Loucy (cell line): ENCODE data around the gene ZNF81.
"Not testable (repeated sequence)": the region's sequence is repeated elsewhere in the genome, so short reads cannot be mapped to it uniquely, and the experiment has no call there.

Source experiments
- H2AFZ ChIP-seq: fragments of 200-600 bp; sonication (generic); 2 replicates; pipeline ENCODE4 v1.6.0; 2016; ENCODE audit warnings: antibody characterized with exemption, mild to moderate bottlenecking, low read length, moderate library complexity
- H3F3A ChIP-seq: fragments of 200-600 bp; 2 replicates; pipeline ENCODE4 v1.6.0; 2016; ENCODE audit warnings: antibody characterized with exemption, low read depth, mild to moderate bottlenecking
- H3K27me3 ChIP-seq: fragments of 200-600 bp; sonication (generic); 2 replicates; pipeline ENCODE4 v1.6.1; 2014; ENCODE audit warnings: low read length, mild to moderate bottlenecking; ENCODE audit not compliant: insufficient read depth, poor library complexity, severe bottlenecking
- H3K36me3 ChIP-seq: fragments of 200-600 bp; sonication (generic); 2 replicates; pipeline ENCODE4 v1.6.1; 2016; ENCODE audit warnings: low read length; ENCODE audit not compliant: insufficient read depth
- H3K4me1 ChIP-seq: fragments of 200-600 bp; sonication (generic); 2 replicates; pipeline ENCODE4 v1.5.1; 2014; ENCODE audit warnings: low read length, mild to moderate bottlenecking; ENCODE audit not compliant: insufficient read depth, poor library complexity, severe bottlenecking
- H3K4me2 ChIP-seq: fragments of 200-600 bp; sonication (generic); 2 replicates; pipeline ENCODE4 v1.6.0; 2014; ENCODE audit warnings: antibody characterized with exemption, low read length, low read depth, mild to moderate bottlenecking; ENCODE audit not compliant: poor library complexity, severe bottlenecking
- H3K4me3 ChIP-seq: fragments of 200-600 bp; sonication (generic); 2 replicates; pipeline ENCODE4 v1.5.1; 2014; ENCODE audit warnings: low read length, mild to moderate bottlenecking, mixed read lengths; ENCODE audit not compliant: poor library complexity, severe bottlenecking
- H3K79me2 ChIP-seq: fragments of 200-600 bp; sonication (generic); 2 replicates; pipeline ENCODE4 v1.6.1; 2014; ENCODE audit warnings: low read length; ENCODE audit not compliant: insufficient read depth
- H3K9ac ChIP-seq: fragments of 200-600 bp; sonication (generic); 2 replicates; pipeline ENCODE4 v1.6.0; 2014; ENCODE audit warnings: mild to moderate bottlenecking, low read depth, low read length, moderate library complexity; ENCODE audit not compliant: poor library complexity, severe bottlenecking
- H3K9me2 ChIP-seq: fragments of 200-600 bp; sonication (generic); replicated peaks from 2 replicates; pipeline ENCODE4 v1.6.1; 2016; ENCODE audit warnings: low read depth, low read length, mixed read lengths
- H3K9me3 ChIP-seq: fragments of 200-600 bp; sonication (generic); 2 replicates; pipeline ENCODE4 v1.6.1; 2014; ENCODE audit warnings: mild to moderate bottlenecking, antibody characterized with exemption, low read length, low read depth; ENCODE audit not compliant: insufficient read depth
- H4K20me1 ChIP-seq: fragments of 200-600 bp; sonication (generic); 2 replicates; pipeline ENCODE4 v1.6.0; 2014; ENCODE audit warnings: antibody characterized with exemption, low read length, mild to moderate bottlenecking; ENCODE audit not compliant: insufficient read depth, poor library complexity, severe bottlenecking
- EZH2phosphoT487 ChIP-seq: fragments of 200-600 bp; IDR thresholded peaks from 2 replicates; pipeline ENCODE4 v1.6.1; 2018; ENCODE audit warnings: antibody characterized with exemption, mild to moderate bottlenecking, moderate library complexity, borderline replicate concordance
- TF ChIP-seq, protein P1 (sequence below): fragments of 200-600 bp; sonication (generic); conservative IDR thresholded peaks from 2 replicates; pipeline ENCODE4 v1.5.1; 2014; ENCODE audit warnings: mild to moderate bottlenecking, antibody characterized with exemption, low read length

The ZNF81 gene

DNA sequence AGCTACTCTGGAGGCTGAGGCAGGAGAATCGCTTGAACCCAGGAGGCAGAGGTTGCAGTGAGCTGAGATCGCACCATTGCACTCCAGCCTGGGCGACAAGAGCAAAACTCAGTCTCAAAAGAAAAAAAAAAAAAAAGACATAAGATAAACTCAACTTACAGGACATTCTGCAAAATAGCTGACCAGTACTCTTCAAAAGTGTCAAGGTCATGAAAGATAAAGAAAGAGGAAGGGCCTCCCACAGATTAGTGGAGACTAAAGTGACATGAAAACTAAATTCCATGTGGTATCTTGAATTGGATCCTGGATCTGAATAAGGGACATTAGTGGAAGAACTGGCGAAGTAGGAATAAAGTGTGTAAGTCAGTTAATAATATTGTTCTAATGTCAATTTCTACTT is 103.7 kb downstream of the ZNF81 start:
- H4K20me1 ChIP-seq, result no peaks in the 10 kb centered on the region
- no peak overlapping the region for H3K4me2 ChIP-seq
- no peaks in the 10 kb centered on the region for H3F3A ChIP-seq
- no peaks in the 10 kb centered on the region for H3K9me2 ChIP-seq
- TF ChIP-seq, protein P1, sequence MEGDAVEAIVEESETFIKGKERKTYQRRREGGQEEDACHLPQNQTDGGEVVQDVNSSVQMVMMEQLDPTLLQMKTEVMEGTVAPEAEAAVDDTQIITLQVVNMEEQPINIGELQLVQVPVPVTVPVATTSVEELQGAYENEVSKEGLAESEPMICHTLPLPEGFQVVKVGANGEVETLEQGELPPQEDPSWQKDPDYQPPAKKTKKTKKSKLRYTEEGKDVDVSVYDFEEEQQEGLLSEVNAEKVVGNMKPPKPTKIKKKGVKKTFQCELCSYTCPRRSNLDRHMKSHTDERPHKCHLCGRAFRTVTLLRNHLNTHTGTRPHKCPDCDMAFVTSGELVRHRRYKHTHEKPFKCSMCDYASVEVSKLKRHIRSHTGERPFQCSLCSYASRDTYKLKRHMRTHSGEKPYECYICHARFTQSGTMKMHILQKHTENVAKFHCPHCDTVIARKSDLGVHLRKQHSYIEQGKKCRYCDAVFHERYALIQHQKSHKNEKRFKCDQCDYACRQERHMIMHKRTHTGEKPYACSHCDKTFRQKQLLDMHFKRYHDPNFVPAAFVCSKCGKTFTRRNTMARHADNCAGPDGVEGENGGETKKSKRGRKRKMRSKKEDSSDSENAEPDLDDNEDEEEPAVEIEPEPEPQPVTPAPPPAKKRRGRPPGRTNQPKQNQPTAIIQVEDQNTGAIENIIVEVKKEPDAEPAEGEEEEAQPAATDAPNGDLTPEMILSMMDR, result no peak
- no peak for TF ChIP-seq EZH2phosphoT487
- no peak overlapping the region for H3K4me3 ChIP-seq
- no peaks in the 10 kb centered on the region for H3K27me3 ChIP-seq
- H3K9me3 ChIP-seq, result no peaks in the 10 kb centered on the region
- H2AFZ ChIP-seq, result no peak overlapping the region
- H3K36me3 ChIP-seq, result no peaks in the 10 kb centered on the region
- H3K9ac ChIP-seq, result no peak overlapping the region
- H3K4me1 ChIP-seq, result no peaks in the 10 kb centered on the region
- no peaks in the 10 kb centered on the region for H3K79me2 ChIP-seq

- Histone ChIP-seq H3K36me3 (no peaks in the 10 kb centered on the region), H3F3A (no peaks in the 10 kb centered on the region), H2AFZ (no peak overlapping the region), H3K4me2 (no peak overlapping the region), H4K20me1 (no peaks in the 10 kb centered on the region), H3K79me2 (no peaks in the 10 kb centered on the region), H3K9me3 (no peaks in the 10 kb centered on the region), H3K4me3 (no peak overlapping the region), H3K4me1 (no peaks in the 10 kb centered on the region), H3K9me2 (no peaks in the 10 kb centered on the region), H3K9ac (no peak overlapping the region), H3K27me3 (no peaks in the 10 kb centered on the region)
- TF ChIP-seq EZH2phosphoT487, result no peak
- TF ChIP-seq, protein P1, result no peak
These were observed 104.7 kb downstream of the ZNF81 start for GRCh38 chrX:47941423-47941822.

GRCh38 chrX:47955295-47955694 is 118.6 kb downstream of the ZNF81 start:
- H3K9me3 ChIP-seq, H3K4me1 ChIP-seq, H3F3A ChIP-seq, H3K36me3 ChIP-seq, H3K9ac ChIP-seq, H3K79me2 ChIP-seq, H4K20me1 ChIP-seq, H3K4me2 ChIP-seq, H2AFZ ChIP-seq, H3K4me3 ChIP-seq, H3K27me3 ChIP-seq, H3K9me2 ChIP-seq: not testable (repeated sequence)

GRCh38 chrX:47956016-47956415 is 119.3 kb downstream of the ZNF81 start:
- no peaks in the 10 kb centered on the region for H3K36me3 ChIP-seq
- H2AFZ ChIP-seq, result no peak overlapping the region
- no peaks in the 10 kb centered on the region for H3K9me2 ChIP-seq
- no peaks in the 10 kb centered on the region for H3K4me1 ChIP-seq
- H4K20me1 ChIP-seq, result no peaks in the 10 kb centered on the region
- H3K4me3 ChIP-seq, result no peak overlapping the region
- no peak overlapping the region for H3K9ac ChIP-seq
- H3K9me3 ChIP-seq, result no peaks in the 10 kb centered on the region; the same call in 1 of the 2 replicates
- H3F3A ChIP-seq, result no peaks in the 10 kb centered on the region
- H3K27me3 ChIP-seq, result no peaks in the 10 kb centered on the region
- H3K79me2 ChIP-seq, result no peaks in the 10 kb centered on the region
- TF ChIP-seq, protein P1, result no peak
- no peak for TF ChIP-seq EZH2phosphoT487
- no peak overlapping the region for H3K4me2 ChIP-seq

- H3K9me2 ChIP-seq, H3K4me1 ChIP-seq, H3K4me2 ChIP-seq, H4K20me1 ChIP-seq, H3F3A ChIP-seq, H3K36me3 ChIP-seq, H3K79me2 ChIP-seq, H3K27me3 ChIP-seq, H2AFZ ChIP-seq, H3K9me3 ChIP-seq, H3K9ac ChIP-seq, H3K4me3 ChIP-seq: not testable (repeated sequence)
These were observed 121.5 kb downstream of the ZNF81 start for GRCh38 chrX:47958206-47958605.
